NT2/D1 (cell line): Measurements from ENCODE around the gene CCDC102B.

ENCODE experiments used
- SUZ12 ChIP-seq: IDR thresholded peaks from 2 replicates; pipeline ENCODE4 v1.6.1; 2011; ENCODE audit not compliant: insufficient read length, insufficient read depth; ENCODE audit errors: extremely low read depth
- YY1 ChIP-seq: IDR thresholded peaks from 2 replicates; pipeline ENCODE4 v1.6.1; 2011; ENCODE audit not compliant: insufficient read length, insufficient read depth
- ZNF274 ChIP-seq: IDR thresholded peaks from 2 replicates; pipeline ENCODE4 v1.6.1; 2011; ENCODE audit warnings: mild to moderate bottlenecking, low read depth, low read length

GRCh38 chr18:68840554-68841263 lies 42.8 kb downstream of the CCDC102B start:
- TF ChIP-seq SUZ12 (no peak), YY1 (no peak), ZNF274 (no peak)
